ENCODE data around the gene BDH2.
A peak's percentile ranks its signal among the peaks of the same experiment; 100 is the strongest.

BDH2 gene

GRCh38 chr4:103085555-103086196, 14.0 kb downstream of the BDH2 start:
- DNase-seq (ENCODE audit: low read depth) = no peak

GRCh38 chr4:103079621-103080020, 20.0 kb downstream of the BDH2 start:
- no peak for DNase-seq (ENCODE audit: low read depth)

- no peak for DNase-seq (ENCODE audit: low read depth)
Observed at GRCh38 chr4:103076747-103077347, 22.8 kb downstream of the BDH2 start, which contains the start of gene SLC9B2. TSS of gene SLC9B2 (minus strand) at chr4:103076761. CDS start at chr4:103067550, 9,211 bp downstream.

- DNase-seq (ENCODE audit: low read depth) = peak; percentile 42
Observed at GRCh38 chr4:103075894-103076746, 23.5 kb downstream of the BDH2 start.

- no peak for DNase-seq (ENCODE audit: low read depth)
Observed at GRCh38 chr4:103075435-103075893, 24.2 kb downstream of the BDH2 start.

- DNase-seq (ENCODE audit: low read depth) = no peak
Observed at GRCh38 chr4:103074744-103075434, 24.7 kb downstream of the BDH2 start.

GRCh38 chr4:103073792-103074438, 25.7 kb downstream of the BDH2 start:
- no peak for DNase-seq (ENCODE audit: low read depth)

GRCh38 chr4:103067841-103068547, 31.6 kb downstream of the BDH2 start:
- DNase-seq (ENCODE audit: low read depth) = no peak

GRCh38 chr4:103060453-103061148, 39.0 kb downstream of the BDH2 start:
- no peak for DNase-seq (ENCODE audit: low read depth)

GRCh38 chr4:103054030-103054429, 45.6 kb downstream of the BDH2 start:
- no peak for DNase-seq (ENCODE audit: low read depth)

GRCh38 chr4:103052779-103053178, 46.9 kb downstream of the BDH2 start:
- DNase-seq (ENCODE audit: low read depth) = no peak

GRCh38 chr4:103052145-103052544, 47.5 kb downstream of the BDH2 start:
- no peak for DNase-seq (ENCODE audit: low read depth)

GRCh38 chr4:103050736-103051436, 48.7 kb downstream of the BDH2 start:
- DNase-seq (ENCODE audit: low read depth) = no peak

GRCh38 chr4:103046416-103047290, 53.0 kb downstream of the BDH2 start:
- peak; percentile 13 for DNase-seq (ENCODE audit: low read depth)

- no peak for DNase-seq (ENCODE audit: low read depth)
Observed at GRCh38 chr4:103044183-103044582, 55.5 kb downstream of the BDH2 start.

- DNase-seq (ENCODE audit: low read depth) = no peak
Observed at GRCh38 chr4:103036169-103036568, 63.5 kb downstream of the BDH2 start.

GRCh38 chr4:103032574-103032973, 67.1 kb downstream of the BDH2 start:
- no peak for DNase-seq (ENCODE audit: low read depth)

- no peak for DNase-seq (ENCODE audit: low read depth)
Observed at GRCh38 chr4:103030791-103031190, 68.8 kb downstream of the BDH2 start.

- DNase-seq (ENCODE audit: low read depth) = no peak
Observed at GRCh38 chr4:103029300-103029699, 70.3 kb downstream of the BDH2 start.
